HepG2 (cell line): Measurements from ENCODE around the gene LRP1B. TPM values are rescaled to one million over a fixed set of nuclear protein-coding genes. Genes with fewer than 3 reads are reported as not detected.

Experiments
- ATAC-seq: fragments of 200-7000 bp; cut with Tn5 transposase; 3 replicates; pipeline ENCODE4 v1.9.1; 2020; ENCODE audit warnings: mild to moderate bottlenecking, moderate library complexity
- BruUV-seq: library from RNA; stranded (reverse); fragments of 400-500 nt; replicated peaks from 2 replicates; lab custom pipeline; 2021; lab: Mats Ljungman, UMichigan
- CTCF ChIA-PET: fragments of 300-600 bp; formaldehyde crosslinking; extraction: SDS; loops from one replicate; lab custom pipeline; 2021; ENCODE audit warnings: low total read pairs, inconsistent platforms, low intra/inter-chr PET ratio; lab: Yijun Ruan, JAX
- POLR2A ChIA-PET: fragments of 350-600 bp; sonication (Branson Sonifier 250); formaldehyde crosslinking; loops from one replicate; lab custom pipeline; 2020; ENCODE audit warnings: antibody characterized with exemption, inconsistent platforms; lab: Yijun Ruan, JAX
- DNase-seq: peaks from one replicate; pipeline ENCODE4 v3.0.0-alpha.2; 2015; ENCODE audit warnings: low spot score
- FAIRE-seq: peaks from 3 replicates; lab custom pipeline; 2011; peaks lifted over from hg19 to GRCh38; lab: Jason Lieb, UNC
- H2AFZ ChIP-seq: one replicate; pipeline ENCODE4 v1.6.1; 2011; ENCODE audit warnings: low read length, inconsistent platforms
- H3K27ac ChIP-seq: fragments of 300-600 bp; 3 replicates; pipeline ENCODE4 v1.8.0; 2011; ENCODE audit warnings: mixed run types, mild to moderate bottlenecking, mixed read lengths, low read length, inconsistent platforms; ENCODE audit not compliant: insufficient read depth; ENCODE audit errors: extremely low read length
- H3K27me3 ChIP-seq, 2 experiments: fragments of 200-600 bp in 1 of 2; 2 replicates in 1 of 2; 3 replicates in 1 of 2; pipeline versions ENCODE4 v1.6.0 to v1.8.0; 2011; ENCODE audit warnings: low read length in 2 of 2, mild to moderate bottlenecking in 2 of 2, moderate library complexity in 2 of 2, inconsistent platforms in 1 of 2; ENCODE audit not compliant: insufficient read depth in 2 of 2, control insufficient read depth in 1 of 2
- H3K36me3 ChIP-seq, 2 experiments: fragments of 200-600 bp in 1 of 2; replicated peaks in 1 of 2; 2 replicates in 1 of 2; 3 replicates in 1 of 2; pipeline versions ENCODE4 v1.5.1 to v1.8.0; 2011; ENCODE audit warnings: low read length in 2 of 2, inconsistent platforms in 1 of 2; ENCODE audit not compliant: insufficient read depth in 2 of 2, control insufficient read depth in 1 of 2
- H3K4me1 ChIP-seq: 2 replicates; pipeline ENCODE4 v1.5.1; 2012; ENCODE audit warnings: low read length, inconsistent platforms; ENCODE audit not compliant: insufficient read depth
- H3K4me2 ChIP-seq: 2 replicates; pipeline ENCODE4 v1.6.0; 2011; ENCODE audit warnings: low read depth, low read length, inconsistent platforms
- H3K4me3 ChIP-seq, 3 experiments: fragments of 200-600 bp in 1 of 3; sonication (generic), shearing (Covaris generic) in 1 of 3; replicated peaks in 1 of 3; 2 replicates each; pipeline ENCODE4 v1.5.1; 2011 to 2016; ENCODE audit warnings: low read length in 3 of 3, inconsistent platforms in 2 of 3, low read depth in 2 of 3, mild to moderate bottlenecking in 2 of 3, control low read depth in 1 of 3, mixed read lengths in 1 of 3; ENCODE audit not compliant: insufficient read depth in 1 of 3
- H3K79me2 ChIP-seq: one replicate; pipeline ENCODE4 v1.6.1; 2011; ENCODE audit warnings: low read length, inconsistent platforms; ENCODE audit not compliant: insufficient read depth
- H3K9ac ChIP-seq: 2 replicates; pipeline ENCODE4 v1.6.0; 2011; ENCODE audit warnings: mild to moderate bottlenecking, low read depth, low read length, inconsistent platforms; ENCODE audit not compliant: insufficient read depth
- H3K9me3 ChIP-seq: 2 replicates; pipeline ENCODE4 v1.5.1; 2012; ENCODE audit warnings: mild to moderate bottlenecking, low read length
- H4K20me1 ChIP-seq: 2 replicates; pipeline ENCODE4 v1.6.0; 2011; ENCODE audit warnings: inconsistent platforms, mild to moderate bottlenecking, low read length, moderate library complexity; ENCODE audit not compliant: insufficient read depth
- AFF4 ChIP-seq: sonication (generic); formaldehyde crosslinking; IDR thresholded peaks from 2 replicates; pipeline ENCODE4 v1.4.0; 2020; ENCODE audit warnings: missing genetic modification reagents
- AKAP8 ChIP-seq: sonication (generic); formaldehyde crosslinking; IDR thresholded peaks from 2 replicates; pipeline ENCODE4 v1.5.1; 2020; ENCODE audit warnings: mild to moderate bottlenecking, missing genetic modification reagents
- GPBP1L1 ChIP-seq: sonication (generic); formaldehyde crosslinking; IDR thresholded peaks from 2 replicates; pipeline ENCODE4 v1.5.0; 2020; ENCODE audit warnings: mild to moderate bottlenecking, missing genetic modification reagents
- MTA3 ChIP-seq: sonication (generic); formaldehyde crosslinking; IDR thresholded peaks from 2 replicates; pipeline ENCODE4 v1.4.0; 2020; ENCODE audit warnings: missing genetic modification reagents
- THRA ChIP-seq: sonication (generic); formaldehyde crosslinking; IDR thresholded peaks from 2 replicates; pipeline ENCODE4 v1.4.0; 2020; ENCODE audit warnings: missing genetic modification reagents, borderline replicate concordance
- WIZ ChIP-seq: sonication (generic); formaldehyde crosslinking; IDR thresholded peaks from 2 replicates; pipeline ENCODE4 v1.5.1; 2020; ENCODE audit warnings: mild to moderate bottlenecking, missing genetic modification reagents
- ZBTB10 ChIP-seq: sonication (generic); formaldehyde crosslinking; IDR thresholded peaks from 2 replicates; pipeline ENCODE4 v1.4.0; 2020; ENCODE audit warnings: missing genetic modification reagents, borderline replicate concordance
- ZNF652 ChIP-seq: IDR thresholded peaks from 2 replicates; pipeline ENCODE4 v1.6.1; 2016; ENCODE audit warnings: low read depth, borderline replicate concordance
- ZNF781 ChIP-seq: sonication (generic); formaldehyde crosslinking; IDR thresholded peaks from 2 replicates; pipeline ENCODE4 v1.5.1; 2020; ENCODE audit warnings: borderline replicate concordance, mild to moderate bottlenecking, missing genetic modification reagents; ENCODE audit errors: not compliant biosample characterization
- WGBS: methylation state at CpG from one replicate; pipeline ENCODE4 v1.1.6; 2017; ENCODE audit warnings: low lambda C conversion rate; 5-methylcytosine and 5-hydroxymethylcytosine counted together
- in situ Hi-C: cut with HindIII; loops from 2 replicates; pipeline ENCODE4 v1.10.0; 2017; ENCODE audit warnings: low pct_unique_long_range_greater_than_20kb; ENCODE audit not compliant: extremely low pct_ligation_motif_present
- intact Hi-C: fragments of 100-400 bp; cut with micrococcal nuclease; formaldehyde crosslinking; loops from one replicate; pipeline ENCODE4 v1.10.0; 2022; ENCODE audit not compliant: unreplicated experiment
- polyA plus RNA-seq, 8 experiments: library from polyadenylated mRNA; depleted of rRNA in 3 of 8; stranded (reverse) in 7 of 8; unstranded in 1 of 8; fragments of >200 nt; fragmentation: Illumina TruSeq in 4 of 8; extraction: Trizol in 4 of 8; gene quantifications; 2 replicates each; pipeline versions ENCODE4 v1.2.1 to v1.2.3, GENCODE V29; 2011 to 2016; ENCODE audit warnings: low read depth in 4 of 8, missing spikeins in 1 of 8, mixed read lengths in 1 of 8; ENCODE audit not compliant: insufficient read depth in 1 of 8
- total RNA-seq, 5 experiments: library from RNA; depleted of rRNA; stranded (reverse); fragments of >200 nt; fragmentation: Illumina TruSeq; extraction: Trizol; gene quantifications; 2 replicates each; pipeline ENCODE4 v1.2.3, GENCODE V29; 2016; ENCODE audit warnings: low read depth in 1 of 5

LRP1B gene
- total and polyA plus RNA-seq, 2 of the 13 experiments (the other 11 are each of a cell fraction or from before 2014, with no cell fraction given), result 0.04 TPM; not detected in 1

GRCh38 chr2:141940709-141941108 lies 190.1 kb downstream of the LRP1B start:
- Histone ChIP-seq H3K79me2 (no peaks in the 10 kb centered on the region), H3K27me3 (no peaks in the 10 kb centered on the region), H3K4me3 (no peak overlapping the region), H2AFZ (no peak overlapping the region), H3K9me3 (no peaks in the 10 kb centered on the region), H3K4me2 (no peak overlapping the region), H3K9ac (no peak overlapping the region), H3K4me1 (no peaks in the 10 kb centered on the region), H3K36me3 (no peaks in the 10 kb centered on the region), H3K27ac (no peak overlapping the region), H4K20me1 (no peaks in the 10 kb centered on the region)
- no peak for FAIRE-seq
- TF ChIP-seq ZNF781 (CRISPR knock-in tag), result no peak
- in situ Hi-C loops, result no loop called here
- no peak for DNase-seq
- CTCF ChIA-PET, result no interaction called here
- no peak for ATAC-seq
- intact Hi-C loops, result no loop called here
- 11% methylated on average over 1 of the region's 1 CpG for WGBS
- no TSS peak for BruUV-seq
- POLR2A ChIA-PET, result no interaction called here

GRCh38 chr2:141933226-141933625 lies 197.6 kb downstream of the LRP1B start:
- H3K4me3 ChIP-seq, result no peak overlapping the region
- H3K9me3 ChIP-seq, result no peaks in the 10 kb centered on the region
- WGBS, result 0% methylated on average over 1 of the region's 1 CpG
- DNase-seq (no peak), FAIRE-seq (no peak), ATAC-seq (no peak)
- TF ChIP-seq ZBTB10 (no peak), AKAP8 (CRISPR knock-in tag) (no peak), ZNF652 (CRISPR knock-in tag) (no peak), WIZ (CRISPR knock-in tag) (no peak), MTA3 (CRISPR knock-in tag) (no peak), AFF4 (CRISPR knock-in tag) (no peak), GPBP1L1 (CRISPR knock-in tag) (no peak), THRA (CRISPR knock-in tag) (no peak)
- BruUV-seq, result no TSS peak
- no peaks in the 10 kb centered on the region for H4K20me1 ChIP-seq
- H3K27me3 ChIP-seq, result no peaks in the 10 kb centered on the region
- H3K4me1 ChIP-seq, result no peaks in the 10 kb centered on the region
- H2AFZ ChIP-seq, result no peak overlapping the region
- in situ Hi-C loops (no loop called here), intact Hi-C loops (no loop called here)
- ChIA-PET POLR2A (no interaction called here), CTCF (no interaction called here)
- no peak overlapping the region for H3K9ac ChIP-seq
- no peak overlapping the region for H3K27ac ChIP-seq
- no peaks in the 10 kb centered on the region for H3K79me2 ChIP-seq
- H3K4me2 ChIP-seq, result no peak overlapping the region
- no peaks in the 10 kb centered on the region for H3K36me3 ChIP-seq
